ENCODE results near the gene KLF2. TPM values are rescaled to one million over a fixed set of nuclear protein-coding genes. Genes with fewer than 3 reads are reported as not detected.

KLF2 gene
- total and polyA plus RNA-seq, 9 donors, result 48.3 to 399 (median 96.4) TPM

- WGBS, 3 donors, result 50 to 66% (median 56%) methylated on average over 11 of the region's 11 CpGs
- Histone ChIP-seq H3K4me3 (no peak overlapping the region), H3K27me3 (no peaks in the 10 kb centered on the region), H3K36me3 (no peaks in the 10 kb centered on the region), H3K27ac (no peak overlapping the region), H3K4me1 (ENCODE audit: insufficient read depth) (peaks cover 19% of the 10 kb centered on the region), H3K9me3 (no peaks in the 10 kb centered on the region)
- TF ChIP-seq POLR2A (IDR thresholded peaks at IDR 0.05) (no peak), EP300 (IDR thresholded peaks at IDR 0.05) (no peak)
- TF ChIP-seq, protein P1, sequence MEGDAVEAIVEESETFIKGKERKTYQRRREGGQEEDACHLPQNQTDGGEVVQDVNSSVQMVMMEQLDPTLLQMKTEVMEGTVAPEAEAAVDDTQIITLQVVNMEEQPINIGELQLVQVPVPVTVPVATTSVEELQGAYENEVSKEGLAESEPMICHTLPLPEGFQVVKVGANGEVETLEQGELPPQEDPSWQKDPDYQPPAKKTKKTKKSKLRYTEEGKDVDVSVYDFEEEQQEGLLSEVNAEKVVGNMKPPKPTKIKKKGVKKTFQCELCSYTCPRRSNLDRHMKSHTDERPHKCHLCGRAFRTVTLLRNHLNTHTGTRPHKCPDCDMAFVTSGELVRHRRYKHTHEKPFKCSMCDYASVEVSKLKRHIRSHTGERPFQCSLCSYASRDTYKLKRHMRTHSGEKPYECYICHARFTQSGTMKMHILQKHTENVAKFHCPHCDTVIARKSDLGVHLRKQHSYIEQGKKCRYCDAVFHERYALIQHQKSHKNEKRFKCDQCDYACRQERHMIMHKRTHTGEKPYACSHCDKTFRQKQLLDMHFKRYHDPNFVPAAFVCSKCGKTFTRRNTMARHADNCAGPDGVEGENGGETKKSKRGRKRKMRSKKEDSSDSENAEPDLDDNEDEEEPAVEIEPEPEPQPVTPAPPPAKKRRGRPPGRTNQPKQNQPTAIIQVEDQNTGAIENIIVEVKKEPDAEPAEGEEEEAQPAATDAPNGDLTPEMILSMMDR (IDR thresholded peaks at IDR 0.05), result no peak
- intact Hi-C loops (cut with DNase I), result loop anchor here in 1 of 4 donors (5.0 kb wide), 1 partner anchor 114 kb away; no protein-coding TSS in a partner anchor
- DNase-seq, result peak in 2 of 5 donors; percentile 61 to 65
These were observed 51.6 kb downstream of the KLF2 start for GRCh38 chr19:16376241-16376640.

- DNase-seq, result peak in 2 of 5 donors; percentile 29 to 52
- WGBS, 3 donors, result 77 to 87% (median 79%) methylated on average over 15 to 18 of the region's 18 CpGs
- no peak overlapping the region for H3K4me3 ChIP-seq
- H3K27me3 ChIP-seq, result no peaks in the 10 kb centered on the region
- peaks cover 19% of the 10 kb centered on the region for H3K4me1 ChIP-seq (ENCODE audit: insufficient read depth)
- H3K9me3 ChIP-seq, result no peaks in the 10 kb centered on the region
- intact Hi-C loops (cut with DNase I), result loop anchor here in 1 of 4 donors (5.0 kb wide), 1 partner anchor 114 kb away; no protein-coding TSS in a partner anchor
- no peak overlapping the region for H3K27ac ChIP-seq
- H3K36me3 ChIP-seq, result no peaks in the 10 kb centered on the region
- no peak for TF ChIP-seq POLR2A (IDR thresholded peaks at IDR 0.05)
- TF ChIP-seq EP300 (IDR thresholded peaks at IDR 0.05), result no peak
- TF ChIP-seq, protein P1 (IDR thresholded peaks at IDR 0.05), result no peak
These were observed 52.0 kb downstream of the KLF2 start for GRCh38 chr19:16376649-16377048.

- no peaks in the 10 kb centered on the region for H3K27me3 ChIP-seq
- H3K36me3 ChIP-seq, result no peaks in the 10 kb centered on the region
- peaks cover 15% of the 10 kb centered on the region for H3K4me1 ChIP-seq (ENCODE audit: insufficient read depth)
- WGBS, 3 donors, result 90 to 96% (median 95%) methylated on average over 9 of the region's 9 CpGs
- H3K4me3 ChIP-seq, result no peak overlapping the region
- no peaks in the 10 kb centered on the region for H3K9me3 ChIP-seq
- H3K27ac ChIP-seq, result no peak overlapping the region
- peak in 2 of 5 donors; percentile 24 to 29 for DNase-seq
- intact Hi-C loops (cut with DNase I), result loop anchor here in 1 of 4 donors (5.0 kb wide), 1 partner anchor 115 kb away; no protein-coding TSS in a partner anchor
- TF ChIP-seq POLR2A (IDR thresholded peaks at IDR 0.05) (no peak), EP300 (IDR thresholded peaks at IDR 0.05) (no peak)
- TF ChIP-seq, protein P1 (IDR thresholded peaks at IDR 0.05), result no peak
These were observed 52.9 kb downstream of the KLF2 start for GRCh38 chr19:16377521-16377920.

Other genes starting within 250 kb of the KLF2 start
- gene TPM4, start 248.3 kb upstream of the KLF2 start, total RNA-seq, result 100 to 1,000 TPM; 286 to 642 (median 554) TPM
- 100 to 1,000 TPM; 347 to 664 TPM for gene TPM4, start 248.3 kb upstream of the KLF2 start, polyA plus RNA-seq
- gene RAB8A, start 212.9 kb upstream of the KLF2 start, total RNA-seq, result 10 to 100 TPM; 17.2 to 70.5 (median 52.9) TPM
- gene RAB8A, start 212.9 kb upstream of the KLF2 start, polyA plus RNA-seq, result 100 to 1,000 TPM in 1 of 2 donors, 10 to 100 TPM in 1; 23.8 to 114 TPM
- 1 to 10 TPM in 2 of 7 donors, under 1 TPM in 5; 0.20 to 1.3 (median 0.31) TPM for gene HSH2D, start 181.1 kb upstream of the KLF2 start, total RNA-seq
- gene HSH2D, start 181.1 kb upstream of the KLF2 start, polyA plus RNA-seq, result under 1 TPM; 0.21 to 0.68 TPM
- gene CIB3, start 151.3 kb upstream of the KLF2 start, total RNA-seq, result not detected
- gene CIB3, start 151.3 kb upstream of the KLF2 start, polyA plus RNA-seq, result not detected
- 10 to 100 TPM; 37.9 to 62.6 (median 43.7) TPM for gene FAM32A, start 139.4 kb upstream of the KLF2 start, total RNA-seq
- gene FAM32A, start 139.4 kb upstream of the KLF2 start, polyA plus RNA-seq, result 10 to 100 TPM; 62.7 to 68.6 TPM
- gene AP1M1, start 126.9 kb upstream of the KLF2 start, total RNA-seq, result 10 to 100 TPM; 28.4 to 81.7 (median 59.3) TPM
- gene AP1M1, start 126.9 kb upstream of the KLF2 start, polyA plus RNA-seq, result 10 to 100 TPM; 38.9 to 42.6 TPM
- gene EPS15L1, start 147.1 kb downstream of the KLF2 start, total RNA-seq, result 10 to 100 TPM; 17.8 to 52.3 (median 43.5) TPM
- 10 to 100 TPM; 21.7 to 25.4 TPM for gene EPS15L1, start 147.1 kb downstream of the KLF2 start, polyA plus RNA-seq
- gene CALR3, start 171.3 kb downstream of the KLF2 start, total RNA-seq, result not detected
- gene CALR3, start 171.3 kb downstream of the KLF2 start, polyA plus RNA-seq, result not detected
- gene C19orf44, start 171.6 kb downstream of the KLF2 start, total RNA-seq, result 10 to 100 TPM in 4 of 7 donors, 1 to 10 TPM in 3; 7.0 to 12.2 (median 10.5) TPM
- 1 to 10 TPM; 6.3 to 8.4 TPM for gene C19orf44, start 171.6 kb downstream of the KLF2 start, polyA plus RNA-seq
- 10 to 100 TPM in 6 of 7 donors, 1 to 10 TPM in 1; 8.9 to 52.6 (median 47.9) TPM for gene CHERP, start 217.6 kb downstream of the KLF2 start, total RNA-seq
- 10 to 100 TPM in 1 of 2 donors, 1 to 10 TPM in 1; 5.9 to 26.3 TPM for gene CHERP, start 217.6 kb downstream of the KLF2 start, polyA plus RNA-seq
- gene SLC35E1, start 247.6 kb downstream of the KLF2 start, total RNA-seq, result 10 to 100 TPM; 20.6 to 37.9 (median 30.2) TPM
- 10 to 100 TPM; 17.6 to 39.7 TPM for gene SLC35E1, start 247.6 kb downstream of the KLF2 start, polyA plus RNA-seq